GM18873 (cell line): ENCODE results near the gene OSTM1.
"Not testable (repeated sequence)": the region's sequence is repeated elsewhere in the genome, so short reads cannot be mapped to it uniquely, and the experiment has no call there.

Source experiments
- ATAC-seq: cut with Tn5 transposase; IDR thresholded peaks from one replicate; pipeline ENCODE4 v1.9.1; 2021; ENCODE audit warnings: mild to moderate bottlenecking, moderate library complexity, moderate number of reproducible peaks; ENCODE audit not compliant: unreplicated experiment, low FRiP score

The OSTM1 gene

DNA sequence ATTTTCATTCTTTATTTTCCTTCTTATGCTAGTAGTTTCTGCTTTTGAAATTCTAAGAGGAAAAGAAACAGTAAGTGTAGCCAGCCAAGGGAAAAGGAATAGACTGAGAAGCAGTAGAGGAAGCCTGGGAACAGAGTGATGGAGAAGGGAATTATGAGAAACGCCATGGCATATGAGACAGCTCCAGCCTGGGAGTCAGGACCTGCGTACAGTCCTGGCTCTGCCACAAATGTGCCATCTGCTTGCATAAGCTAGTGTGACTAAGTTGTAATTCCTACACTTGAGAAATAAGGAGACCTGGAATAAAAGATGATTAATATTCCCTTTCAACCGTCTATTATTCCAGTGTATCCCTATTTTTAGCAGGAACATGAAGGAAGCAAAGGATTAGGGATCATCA lies 47.5 kb downstream of the OSTM1 start:
- no peak for ATAC-seq

DNA sequence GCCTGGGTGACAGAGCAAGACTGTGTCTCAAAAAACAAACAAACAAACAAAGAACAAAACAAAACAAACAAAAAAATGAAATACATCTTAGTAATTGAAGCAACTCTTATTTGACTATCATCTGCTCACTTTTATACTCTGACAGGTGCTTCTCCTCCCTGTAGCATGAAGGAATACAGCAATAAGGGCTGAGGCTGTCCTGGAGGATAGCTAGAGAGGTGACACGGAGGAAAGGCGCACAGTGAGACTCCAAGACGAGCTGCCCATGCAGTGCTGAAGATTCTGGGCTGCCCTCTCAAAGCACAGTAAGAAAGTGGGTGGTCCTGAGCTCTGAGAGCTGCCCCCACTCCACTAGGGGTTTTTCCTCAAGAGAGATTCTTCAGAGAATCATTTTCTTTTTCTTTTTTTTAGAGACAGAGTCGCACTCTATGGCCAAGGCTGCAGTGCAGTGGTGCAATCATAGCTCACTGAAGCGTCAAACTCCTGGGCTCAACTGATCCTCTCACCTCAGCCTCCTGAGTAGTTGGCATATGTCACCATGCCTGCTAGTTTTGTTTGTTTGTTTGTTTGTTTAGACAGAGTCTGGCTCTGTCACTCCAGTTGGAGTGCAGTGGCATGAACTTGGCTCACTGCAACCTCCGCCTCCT lies 50.0 kb downstream of the OSTM1 start:
- ATAC-seq = no peak

DNA sequence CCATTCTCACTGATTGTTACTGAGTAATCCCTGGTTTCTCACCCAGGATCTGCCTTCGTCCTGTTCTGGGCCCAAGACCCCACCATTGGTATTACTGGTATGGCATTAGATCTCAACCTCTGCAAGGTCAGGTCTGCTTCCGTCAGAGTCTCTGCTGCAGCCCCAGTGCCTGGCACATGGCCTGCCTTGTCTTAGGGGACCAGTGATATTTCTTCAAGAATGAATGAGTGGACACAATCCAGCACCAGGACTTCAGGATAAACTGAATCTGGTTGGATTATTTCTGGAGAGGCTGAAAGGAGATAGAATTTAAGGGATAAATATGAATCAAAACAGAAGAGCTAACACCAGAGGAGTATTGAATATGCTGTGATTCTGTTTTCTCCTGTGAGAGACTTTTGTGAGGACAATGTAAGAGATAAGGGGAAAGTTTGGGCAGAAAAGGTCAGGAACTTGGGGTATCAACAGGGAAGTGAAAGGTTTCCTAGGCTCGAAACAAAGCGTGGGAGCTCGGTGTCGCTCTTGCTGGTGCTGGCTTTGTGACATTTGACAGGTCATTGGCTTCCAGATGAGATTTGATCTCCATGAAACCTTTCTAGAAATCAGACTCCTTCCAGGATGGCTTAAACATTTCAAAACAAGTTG lies 53.9 kb downstream of the OSTM1 start:
- no peak for ATAC-seq

DNA sequence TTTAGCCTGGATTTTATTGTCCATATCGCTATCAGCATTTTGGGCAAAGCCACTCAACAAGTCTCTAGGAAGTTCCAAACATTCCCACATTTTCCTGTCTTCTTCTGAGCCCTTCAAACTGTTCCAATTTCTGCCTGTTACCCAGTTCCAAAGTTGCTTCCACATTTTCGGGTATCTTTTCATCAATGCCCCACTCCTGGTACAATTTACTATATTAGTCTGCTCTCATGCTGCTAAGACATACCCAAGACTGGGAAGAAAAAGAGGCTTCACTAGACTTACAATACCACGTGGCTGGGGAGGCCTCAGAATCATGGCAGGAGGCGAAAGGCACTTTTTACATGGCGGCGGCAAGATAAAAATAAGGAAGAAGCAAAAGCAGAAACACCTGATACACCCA lies 58.3 kb downstream of the OSTM1 start:
- ATAC-seq = not testable (repeated sequence)

DNA sequence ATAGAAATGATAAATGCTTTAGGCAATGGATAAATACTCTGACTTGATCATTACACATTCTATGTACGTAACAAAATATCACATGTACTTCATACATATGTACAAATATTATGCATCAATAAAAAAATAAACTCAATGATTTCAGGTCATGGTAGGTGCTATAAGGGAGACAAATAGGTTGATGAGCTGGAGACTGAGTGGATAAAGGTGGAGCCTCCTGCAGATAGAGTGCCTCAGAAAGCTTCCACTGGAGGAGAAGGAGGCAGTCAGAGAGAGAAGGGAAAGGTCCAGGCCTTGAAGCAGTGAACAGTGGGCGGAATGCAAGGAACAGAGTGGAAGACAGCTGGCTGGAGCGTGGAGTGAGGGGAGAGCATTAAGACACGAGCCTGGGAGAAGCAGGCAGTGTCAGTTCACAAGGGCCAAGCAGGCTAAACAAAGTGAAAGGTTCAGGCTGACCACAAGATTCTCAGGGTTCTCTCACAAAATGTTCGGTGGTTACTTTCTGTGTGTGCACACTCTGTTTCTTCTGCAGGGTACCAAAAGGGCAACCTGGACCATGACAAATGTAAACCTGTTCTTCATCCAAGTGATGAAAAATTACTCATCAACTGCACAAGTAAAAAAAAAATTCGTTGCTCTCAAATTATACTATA lies 60.6 kb downstream of the OSTM1 start:
- no peak for ATAC-seq

DNA sequence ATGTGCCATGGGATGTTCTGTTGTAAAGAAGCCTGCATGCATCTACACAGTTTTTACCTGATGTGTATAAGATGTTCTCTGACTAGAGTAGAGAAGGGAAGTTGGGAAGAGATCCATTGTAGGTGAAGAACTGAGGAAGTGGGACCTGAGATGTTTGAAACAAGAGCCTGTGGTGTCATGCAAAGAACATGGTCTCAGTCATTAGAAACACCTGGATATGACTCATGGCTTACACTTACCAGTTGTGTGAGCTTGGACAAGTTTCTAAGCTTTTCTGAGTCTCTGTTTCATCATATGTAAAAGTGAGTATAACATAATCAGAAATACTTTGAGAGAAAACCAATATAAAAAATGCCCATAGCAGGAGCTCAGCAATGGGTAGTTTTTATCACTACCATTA lies 64.6 kb downstream of the OSTM1 start:
- ATAC-seq = no peak

DNA sequence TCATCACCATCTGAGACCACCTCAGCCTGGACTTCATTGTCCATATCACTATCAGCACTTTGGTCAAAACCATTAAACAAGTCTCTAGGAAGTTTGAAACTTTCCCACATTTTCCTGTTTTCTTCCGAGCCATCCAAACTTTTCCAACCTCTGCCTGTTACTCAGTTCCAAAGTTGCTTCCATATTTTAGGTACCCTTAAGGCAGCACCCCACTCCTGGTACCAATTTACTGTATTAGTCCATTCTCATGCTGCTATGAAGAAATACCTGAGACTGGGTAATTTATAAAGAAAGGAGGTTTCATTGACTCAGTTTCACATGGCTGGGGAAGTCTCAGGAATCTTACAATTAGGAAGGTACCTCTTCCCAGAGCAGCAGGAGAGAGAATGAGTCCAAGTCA lies 65.3 kb downstream of the OSTM1 start:
- ATAC-seq = not testable (repeated sequence)

DNA sequence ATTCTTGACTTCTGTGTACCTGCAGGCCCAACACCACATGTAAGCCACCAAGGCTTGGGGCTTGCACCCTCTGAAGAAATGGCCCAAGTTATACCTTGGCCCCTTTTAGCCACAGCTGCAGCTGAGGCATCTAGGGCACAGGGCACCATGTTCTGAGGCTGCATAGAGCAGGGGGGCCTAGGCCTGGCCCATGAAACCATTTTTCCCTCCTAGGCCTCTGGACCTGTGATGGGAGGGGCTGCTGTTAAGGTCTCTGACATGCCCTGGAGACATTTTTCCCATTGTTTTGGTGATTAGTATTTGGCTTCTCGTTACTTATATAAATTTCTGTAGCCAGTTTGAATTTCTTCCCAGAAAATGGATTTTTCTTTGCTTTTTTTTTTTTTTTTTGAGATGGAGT lies 66.2 kb downstream of the OSTM1 start:
- ATAC-seq = no peak

DNA sequence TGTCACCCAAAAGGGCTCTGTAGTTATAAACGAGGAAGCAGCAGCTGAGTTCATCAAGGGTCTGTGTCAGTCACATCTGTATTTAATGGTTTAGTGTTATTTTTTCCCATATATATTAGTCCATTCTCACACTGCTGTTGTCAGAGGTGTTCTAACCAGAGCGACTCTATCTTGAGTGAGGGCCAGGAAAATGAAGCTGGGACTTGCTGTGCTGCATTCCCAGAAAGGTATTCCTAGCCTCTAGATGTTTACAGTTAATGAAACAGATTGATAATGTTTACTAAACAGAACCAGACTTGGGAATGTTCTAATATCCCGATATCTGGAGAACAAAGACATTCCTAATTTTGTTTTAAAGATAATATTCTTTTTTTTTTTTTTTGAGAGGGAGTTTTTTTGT lies 68.6 kb downstream of the OSTM1 start:
- ATAC-seq = no peak

DNA sequence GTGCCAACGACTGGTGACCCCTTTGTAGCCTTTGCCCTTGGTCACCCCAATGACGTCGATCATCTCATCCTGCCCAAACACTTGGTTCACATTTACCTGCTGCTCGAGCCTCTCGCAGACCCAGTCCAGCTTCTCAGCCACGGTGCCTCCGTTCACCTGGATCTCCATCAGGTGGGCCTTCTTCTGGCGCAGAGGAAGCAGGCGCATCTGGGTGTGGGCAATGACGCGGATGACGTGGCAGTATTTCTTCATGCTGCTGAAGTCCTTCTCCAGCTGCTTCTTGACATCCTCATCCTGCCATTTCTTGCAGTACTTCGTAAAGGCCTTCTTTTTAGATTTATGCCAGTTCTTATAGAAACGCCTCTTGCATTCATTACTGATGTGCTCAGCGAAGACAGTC lies 69.7 kb downstream of the OSTM1 start:
- no peak for ATAC-seq

DNA sequence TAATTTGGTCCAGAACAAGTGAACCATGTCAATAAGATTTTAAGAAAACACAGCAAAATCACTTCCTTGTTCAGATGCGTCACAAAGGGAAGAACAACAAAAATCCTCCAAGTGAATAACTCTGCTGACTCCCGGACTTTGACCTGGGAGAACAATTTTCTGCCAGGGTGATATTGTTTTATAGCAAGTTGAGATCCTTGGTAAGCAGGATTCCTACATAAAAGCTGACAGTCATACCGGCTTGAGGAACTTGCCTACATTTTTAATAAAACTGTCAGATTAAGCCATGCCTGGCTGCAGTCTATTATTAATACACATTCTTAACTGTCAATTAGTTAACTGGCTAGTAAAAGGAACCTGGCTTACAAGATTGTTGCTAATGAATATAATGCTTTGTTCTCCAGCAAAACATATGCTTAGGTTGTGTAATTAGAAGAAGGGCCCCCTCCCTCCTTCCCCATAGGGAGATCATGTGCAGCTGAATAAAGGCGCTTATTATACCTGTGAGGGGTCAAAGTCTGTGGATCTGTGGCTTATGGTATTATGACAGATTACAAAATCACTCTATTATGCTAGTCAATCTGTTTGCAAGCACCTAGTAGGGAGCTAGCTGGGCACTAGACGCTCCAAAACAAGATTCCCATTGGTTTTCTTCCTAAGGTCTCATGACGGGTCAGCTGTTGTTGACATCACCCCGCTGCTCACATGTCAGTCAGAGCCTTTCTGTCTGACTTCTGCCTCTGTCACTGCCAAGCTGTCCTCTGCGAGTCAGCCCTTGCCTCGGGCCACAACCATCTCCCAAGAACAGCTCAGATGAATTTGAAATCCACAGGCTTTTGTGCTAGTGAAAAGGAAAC lies 71.9 kb downstream of the OSTM1 start:
- ATAC-seq = no peak

DNA sequence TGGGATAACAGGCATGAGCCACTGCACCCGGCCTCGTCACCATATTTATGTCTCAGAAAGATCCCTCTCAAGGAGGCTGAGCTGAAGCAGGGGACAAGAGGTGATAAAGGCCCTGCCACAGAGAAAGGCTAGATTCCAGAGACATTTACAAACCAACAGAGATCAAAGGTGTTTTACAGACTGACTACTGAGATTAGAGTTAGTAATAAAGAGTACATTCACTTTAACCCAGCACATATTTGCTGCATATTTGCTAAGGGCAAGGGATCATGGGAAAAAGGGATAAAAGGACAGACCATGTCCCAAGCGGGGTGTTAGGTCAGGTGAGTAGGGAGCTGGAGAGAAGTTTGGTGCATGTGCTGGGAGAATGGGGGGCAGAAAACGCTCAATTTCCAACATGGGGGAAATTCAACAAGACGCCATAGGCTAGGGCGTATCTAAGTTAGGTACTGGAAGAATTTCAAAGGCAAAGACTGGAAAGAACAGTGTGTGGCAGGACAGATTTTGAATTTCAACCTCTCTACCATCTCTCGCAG lies 72.8 kb downstream of the OSTM1 start:
- ATAC-seq = no peak

DNA sequence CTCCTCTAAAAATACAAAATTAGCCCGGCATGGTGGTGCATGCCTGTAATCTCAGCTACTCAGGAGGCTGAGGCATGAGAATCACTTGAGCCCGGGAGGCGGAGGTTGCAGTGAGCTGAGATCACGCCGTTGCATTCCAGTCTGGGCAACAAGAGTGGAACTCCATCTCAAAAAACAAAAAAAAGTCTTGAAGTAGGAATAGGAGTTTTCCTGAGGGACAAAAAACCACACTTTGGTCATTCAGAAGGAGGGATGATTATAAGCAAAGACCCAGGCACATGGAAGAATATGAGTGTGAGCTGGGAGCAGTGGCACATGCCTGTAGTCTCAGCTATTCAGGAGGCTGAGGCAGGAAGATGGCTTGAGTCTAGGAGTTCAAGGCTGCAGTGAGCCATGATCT lies 74.3 kb downstream of the OSTM1 start:
- ATAC-seq = not testable (repeated sequence)

DNA sequence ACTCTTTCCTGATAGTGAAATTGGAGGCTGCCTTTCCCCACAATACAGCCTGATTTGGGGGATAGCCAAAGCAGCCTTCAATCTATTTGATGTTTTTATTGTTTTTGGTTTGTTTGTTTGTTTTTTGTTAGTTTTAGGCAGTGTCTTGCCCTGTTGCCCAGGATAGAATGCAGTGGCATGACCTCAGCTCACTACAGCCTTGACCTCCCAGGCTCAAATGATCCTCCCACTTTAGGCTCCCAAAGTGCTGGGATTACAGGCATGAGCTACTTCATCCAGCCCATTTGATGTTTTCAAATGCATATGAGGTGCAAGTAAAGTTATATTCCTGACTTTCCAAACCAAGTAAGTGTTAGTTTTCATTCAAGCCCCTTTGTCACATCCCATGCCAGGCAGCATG lies 75.2 kb downstream of the OSTM1 start:
- ATAC-seq = no peak

DNA sequence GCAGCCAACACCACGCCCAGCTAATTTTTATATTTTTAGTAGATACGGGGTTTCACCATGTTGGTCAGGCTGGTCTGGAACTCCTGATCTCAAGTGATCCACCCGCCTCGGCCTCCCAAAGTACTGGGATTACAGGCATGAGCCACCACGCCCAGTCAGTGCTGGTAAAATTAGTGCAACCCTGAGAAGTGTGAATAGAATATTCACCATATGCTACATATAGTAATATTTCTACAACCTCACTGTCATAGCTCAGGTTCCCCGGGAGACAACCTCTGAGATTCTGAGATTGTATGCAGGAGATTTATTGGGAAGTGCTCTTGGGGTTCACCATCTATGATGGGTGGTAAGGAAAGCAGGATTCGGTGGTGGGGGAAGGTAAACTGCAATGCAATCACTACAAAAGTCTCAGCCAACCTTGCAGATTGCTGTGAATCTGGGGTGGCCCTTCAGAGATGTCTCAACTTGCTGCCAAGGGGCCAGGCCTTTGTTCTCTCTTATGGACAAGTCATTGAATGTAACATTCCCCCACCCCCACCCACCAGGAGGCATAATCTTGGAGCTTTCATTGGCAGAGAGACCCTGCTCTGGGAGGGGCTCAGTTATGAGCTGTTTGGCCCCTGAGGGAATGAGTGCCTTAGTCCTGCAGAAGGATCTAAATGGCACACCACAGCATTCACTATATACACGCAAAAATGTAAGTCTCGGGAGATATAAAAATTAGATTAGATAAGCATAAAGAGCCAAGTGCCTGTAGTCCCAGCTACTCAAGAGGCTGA lies 82.6 kb downstream of the OSTM1 start:
- ATAC-seq = no peak
